Breast epithelium (tissue), 3 donors: ENCODE results near the gene TNS3.

ENCODE experiments used
- CTCF ChIP-seq, 3 donors: fragments of 450-650 bp; IDR thresholded peaks; one replicate each; pipeline ENCODE4 v1.5.1; 2016 to 2017; ENCODE audit warnings: antibody characterized with exemption in 3 of 3, mild to moderate bottlenecking in 3 of 3, moderate library complexity in 3 of 3
- POLR2A ChIP-seq: fragments of 450-650 bp; IDR thresholded peaks from one replicate; pipeline ENCODE4 v1.6.1; 2016; ENCODE audit warnings: antibody characterized with exemption, mild to moderate bottlenecking, moderate library complexity
- POLR2AphosphoS5 ChIP-seq, 3 donors: sonication (generic); formaldehyde crosslinking; IDR thresholded peaks; one replicate each; pipeline ENCODE4 v1.6.1; 2017; ENCODE audit warnings: antibody characterized with exemption in 3 of 3

GRCh38 chr7:47509571-47509970, 72.3 kb downstream of the TNS3 start:
- TF ChIP-seq POLR2A (no peak), CTCF (IDR thresholded peaks at IDR 0.05) (no peak), POLR2AphosphoS5 (IDR thresholded peaks at IDR 0.05) (no peak)
